Uterus (tissue), 2 donors: ENCODE results near the gene SEPTIN10.

Experiments used
- CTCF ChIP-seq, 4 experiments: fragments of 200-600 bp in 2 of 4; fragments of 450-650 bp in 2 of 4; sonication (generic) in 2 of 4; IDR thresholded peaks; one replicate each; pipeline ENCODE4 v1.5.1; 2016 to 2019; ENCODE audit warnings: antibody characterized with exemption in 4 of 4, mild to moderate bottlenecking in 2 of 4, moderate library complexity in 1 of 4
- POLR2A ChIP-seq, 2 donors: fragments of 450-650 bp; IDR thresholded peaks; one replicate each; pipeline ENCODE4 v1.6.1; 2016; ENCODE audit warnings: antibody characterized with exemption in 2 of 2, mild to moderate bottlenecking in 1 of 2, moderate library complexity in 1 of 2

GRCh38 chr2:109554758-109555157 lies 59.0 kb downstream of the SEPTIN10 start:
- TF ChIP-seq CTCF (IDR thresholded peaks at IDR 0.05) (no peak), POLR2A (IDR thresholded peaks at IDR 0.05) (no peak)
